ENCODE measurements around the gene HMGCL. TPM values are rescaled to one million over a fixed set of nuclear protein-coding genes. Genes with fewer than 3 reads are reported as not detected.

HMGCL gene
- total and polyA plus RNA-seq, 2 of the 13 experiments (the other 11 are each of a cell fraction or from before 2014, with no cell fraction given), result 21.3 to 41.4 TPM

DNA sequence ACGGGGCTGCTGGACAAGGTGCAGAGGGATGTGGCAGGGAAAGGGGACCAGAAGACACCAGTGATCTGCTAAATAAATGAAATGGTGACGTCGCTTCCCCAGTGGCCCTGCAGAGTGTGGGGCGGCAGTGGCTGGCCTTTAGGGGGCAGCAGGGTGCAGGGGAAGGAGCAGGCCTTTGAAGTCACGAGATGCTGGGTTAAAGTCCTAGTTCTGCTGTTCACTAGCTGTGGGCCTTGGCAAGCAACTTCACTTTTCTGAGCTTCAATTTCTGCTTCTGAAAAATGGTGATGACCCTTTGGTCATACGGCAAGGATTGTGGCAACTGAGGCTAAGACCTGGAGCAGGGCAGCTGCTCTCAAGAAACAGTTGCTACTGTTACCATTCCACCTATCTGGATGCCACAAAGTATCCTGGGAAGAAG lies 15.5 kb downstream of the HMGCL start (continued):
- TF ChIP-seq, protein P1, sequence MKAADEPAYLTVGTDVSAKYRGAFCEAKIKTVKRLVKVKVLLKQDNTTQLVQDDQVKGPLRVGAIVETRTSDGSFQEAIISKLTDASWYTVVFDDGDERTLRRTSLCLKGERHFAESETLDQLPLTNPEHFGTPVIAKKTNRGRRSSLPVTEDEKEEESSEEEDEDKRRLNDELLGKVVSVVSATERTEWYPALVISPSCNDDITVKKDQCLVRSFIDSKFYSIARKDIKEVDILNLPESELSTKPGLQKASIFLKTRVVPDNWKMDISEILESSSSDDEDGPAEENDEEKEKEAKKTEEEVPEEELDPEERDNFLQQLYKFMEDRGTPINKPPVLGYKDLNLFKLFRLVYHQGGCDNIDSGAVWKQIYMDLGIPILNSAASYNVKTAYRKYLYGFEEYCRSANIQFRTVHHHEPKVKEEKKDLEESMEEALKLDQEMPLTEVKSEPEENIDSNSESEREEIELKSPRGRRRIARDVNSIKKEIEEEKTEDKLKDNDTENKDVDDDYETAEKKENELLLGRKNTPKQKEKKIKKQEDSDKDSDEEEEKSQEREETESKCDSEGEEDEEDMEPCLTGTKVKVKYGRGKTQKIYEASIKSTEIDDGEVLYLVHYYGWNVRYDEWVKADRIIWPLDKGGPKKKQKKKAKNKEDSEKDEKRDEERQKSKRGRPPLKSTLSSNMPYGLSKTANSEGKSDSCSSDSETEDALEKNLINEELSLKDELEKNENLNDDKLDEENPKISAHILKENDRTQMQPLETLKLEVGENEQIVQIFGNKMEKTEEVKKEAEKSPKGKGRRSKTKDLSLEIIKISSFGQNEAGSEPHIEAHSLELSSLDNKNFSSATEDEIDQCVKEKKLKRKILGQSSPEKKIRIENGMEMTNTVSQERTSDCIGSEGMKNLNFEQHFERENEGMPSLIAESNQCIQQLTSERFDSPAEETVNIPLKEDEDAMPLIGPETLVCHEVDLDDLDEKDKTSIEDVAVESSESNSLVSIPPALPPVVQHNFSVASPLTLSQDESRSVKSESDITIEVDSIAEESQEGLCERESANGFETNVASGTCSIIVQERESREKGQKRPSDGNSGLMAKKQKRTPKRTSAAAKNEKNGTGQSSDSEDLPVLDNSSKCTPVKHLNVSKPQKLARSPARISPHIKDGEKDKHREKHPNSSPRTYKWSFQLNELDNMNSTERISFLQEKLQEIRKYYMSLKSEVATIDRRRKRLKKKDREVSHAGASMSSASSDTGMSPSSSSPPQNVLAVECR (CRISPR knock-in tag; IDR thresholded peaks at IDR 0.05; ENCODE audit: borderline replicate concordance), result no peak
- TF ChIP-seq PPARG (CRISPR knock-in tag; conservative IDR thresholded peaks at IDR 0.05) (peak; percentile 12; the same call in 1 of the 2 replicates), ZNF775 (CRISPR knock-in tag; IDR thresholded peaks at IDR 0.05; ENCODE audit: borderline replicate concordance) (no peak), MXI1 (IDR thresholded peaks at IDR 0.05; ENCODE audit: borderline replicate concordance, low read depth, low read length) (peak; percentile 18; the same call in 1 of the 3 replicates), MYC (CRISPR knock-in tag; IDR thresholded peaks at IDR 0.05; ENCODE audit: borderline replicate concordance) (peak; percentile 30; the same call in 1 of the 2 replicates), RBFOX2 (IDR thresholded peaks at IDR 0.05; ENCODE audit: low read depth, low read length) (no peak), THAP11 (CRISPR knock-in tag; IDR thresholded peaks at IDR 0.05) (peak; percentile 44; the same call in 1 of the 2 replicates), HMG20B (CRISPR knock-in tag; conservative IDR thresholded peaks at IDR 0.05) (no peak), MIXL1 (CRISPR knock-in tag; IDR thresholded peaks at IDR 0.05) (peak; percentile 42; the same call in 1 of the 2 replicates), ZNF431 (CRISPR knock-in tag; IDR thresholded peaks at IDR 0.05; ENCODE audit: borderline replicate concordance, low read depth) (no peak), CENPX (CRISPR knock-in tag; IDR thresholded peaks at IDR 0.05) (no peak), KDM3A (CRISPR knock-in tag; IDR thresholded peaks at IDR 0.05; ENCODE audit: low read depth) (peak; percentile 81), DMAP1 (CRISPR knock-in tag; IDR thresholded peaks at IDR 0.05) (peak; percentile 44; the same call in 1 of the 2 replicates), JUND (CRISPR knock-in tag; IDR thresholded peaks at IDR 0.05) (no peak), RBM39 (IDR thresholded peaks at IDR 0.05; ENCODE audit: low read depth, low read length, poor library complexity, severe bottlenecking) (no peak), ZNF570 (CRISPR knock-in tag; IDR thresholded peaks at IDR 0.05; ENCODE audit: borderline replicate concordance) (no peak), TOPORS (CRISPR knock-in tag; IDR thresholded peaks at IDR 0.05) (no peak), GTF2F1 (IDR thresholded peaks at IDR 0.05; ENCODE audit: low read length) (no peak), ZNF446 (CRISPR knock-in tag; IDR thresholded peaks at IDR 0.05) (no peak)
- TF ChIP-seq, protein P2, sequence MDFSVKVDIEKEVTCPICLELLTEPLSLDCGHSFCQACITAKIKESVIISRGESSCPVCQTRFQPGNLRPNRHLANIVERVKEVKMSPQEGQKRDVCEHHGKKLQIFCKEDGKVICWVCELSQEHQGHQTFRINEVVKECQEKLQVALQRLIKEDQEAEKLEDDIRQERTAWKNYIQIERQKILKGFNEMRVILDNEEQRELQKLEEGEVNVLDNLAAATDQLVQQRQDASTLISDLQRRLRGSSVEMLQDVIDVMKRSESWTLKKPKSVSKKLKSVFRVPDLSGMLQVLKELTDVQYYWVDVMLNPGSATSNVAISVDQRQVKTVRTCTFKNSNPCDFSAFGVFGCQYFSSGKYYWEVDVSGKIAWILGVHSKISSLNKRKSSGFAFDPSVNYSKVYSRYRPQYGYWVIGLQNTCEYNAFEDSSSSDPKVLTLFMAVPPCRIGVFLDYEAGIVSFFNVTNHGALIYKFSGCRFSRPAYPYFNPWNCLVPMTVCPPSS (IDR thresholded peaks at IDR 0.05), result no peak
- TF ChIP-seq, protein P3, sequence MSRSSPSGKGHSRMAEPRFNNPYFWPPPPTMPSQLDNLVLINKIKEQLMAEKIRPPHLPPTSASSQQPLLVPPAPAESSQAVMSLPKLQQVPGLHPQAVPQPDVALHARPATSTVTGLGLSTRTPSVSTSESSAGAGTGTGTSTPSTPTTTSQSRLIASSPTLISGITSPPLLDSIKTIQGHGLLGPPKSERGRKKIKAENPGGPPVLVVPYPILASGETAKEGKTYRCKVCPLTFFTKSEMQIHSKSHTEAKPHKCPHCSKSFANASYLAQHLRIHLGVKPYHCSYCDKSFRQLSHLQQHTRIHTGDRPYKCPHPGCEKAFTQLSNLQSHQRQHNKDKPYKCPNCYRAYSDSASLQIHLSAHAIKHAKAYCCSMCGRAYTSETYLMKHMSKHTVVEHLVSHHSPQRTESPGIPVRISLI (CRISPR knock-in tag; IDR thresholded peaks at IDR 0.05; ENCODE audit: borderline replicate concordance), result no peak
